Loucy (cell line): Measurements from ENCODE around the gene NLRC4.

ENCODE experiments used
- EZH2phosphoT487 ChIP-seq: fragments of 200-600 bp; IDR thresholded peaks from 2 replicates; pipeline ENCODE4 v1.6.1; 2018; ENCODE audit warnings: antibody characterized with exemption, mild to moderate bottlenecking, moderate library complexity, borderline replicate concordance
- TF ChIP-seq, protein P1 (sequence below): fragments of 200-600 bp; sonication (generic); conservative IDR thresholded peaks from 2 replicates; pipeline ENCODE4 v1.5.1; 2014; ENCODE audit warnings: mild to moderate bottlenecking, antibody characterized with exemption, low read length

DNA sequence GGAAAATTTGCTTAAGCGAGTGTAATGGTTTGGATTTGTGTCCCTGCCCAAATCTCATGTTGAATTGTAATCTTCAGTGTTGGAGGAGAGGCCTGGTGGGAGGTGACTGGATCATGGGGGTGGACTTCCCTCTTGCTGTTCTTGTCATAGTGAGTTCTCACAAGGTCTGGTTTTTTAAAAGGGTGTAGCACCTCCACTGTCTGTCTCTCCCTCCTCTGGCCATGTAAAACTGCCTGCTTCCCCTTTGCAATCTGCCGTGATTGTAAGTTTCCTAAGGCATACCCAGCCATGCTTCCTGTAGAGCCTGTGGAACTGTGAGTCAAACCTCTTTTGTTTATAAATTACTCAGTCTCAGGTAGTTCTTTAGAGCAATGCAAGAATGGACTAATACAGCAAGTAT is 19.6 kb upstream of the NLRC4 start:
- TF ChIP-seq, protein P1, sequence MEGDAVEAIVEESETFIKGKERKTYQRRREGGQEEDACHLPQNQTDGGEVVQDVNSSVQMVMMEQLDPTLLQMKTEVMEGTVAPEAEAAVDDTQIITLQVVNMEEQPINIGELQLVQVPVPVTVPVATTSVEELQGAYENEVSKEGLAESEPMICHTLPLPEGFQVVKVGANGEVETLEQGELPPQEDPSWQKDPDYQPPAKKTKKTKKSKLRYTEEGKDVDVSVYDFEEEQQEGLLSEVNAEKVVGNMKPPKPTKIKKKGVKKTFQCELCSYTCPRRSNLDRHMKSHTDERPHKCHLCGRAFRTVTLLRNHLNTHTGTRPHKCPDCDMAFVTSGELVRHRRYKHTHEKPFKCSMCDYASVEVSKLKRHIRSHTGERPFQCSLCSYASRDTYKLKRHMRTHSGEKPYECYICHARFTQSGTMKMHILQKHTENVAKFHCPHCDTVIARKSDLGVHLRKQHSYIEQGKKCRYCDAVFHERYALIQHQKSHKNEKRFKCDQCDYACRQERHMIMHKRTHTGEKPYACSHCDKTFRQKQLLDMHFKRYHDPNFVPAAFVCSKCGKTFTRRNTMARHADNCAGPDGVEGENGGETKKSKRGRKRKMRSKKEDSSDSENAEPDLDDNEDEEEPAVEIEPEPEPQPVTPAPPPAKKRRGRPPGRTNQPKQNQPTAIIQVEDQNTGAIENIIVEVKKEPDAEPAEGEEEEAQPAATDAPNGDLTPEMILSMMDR: no peak
- no peak for TF ChIP-seq EZH2phosphoT487
